Cardiac fibroblast (primary cell): ENCODE measurements around the gene PPIL3.

Experiments used
- DNase-seq, 2 donors: peaks; one replicate each; pipeline versions ENCODE4 v3.0.0 to v3.0.0-alpha.2; 2010; ENCODE audit warnings: low read depth in 2 of 2
- H3K4me3 ChIP-seq, 2 donors: replicated peaks in 1 of 2; 1 replicate in 1 of 2; 2 replicates in 1 of 2; pipeline ENCODE4 v1.5.1; 2011; ENCODE audit warnings: low read depth in 2 of 2, low read length in 2 of 2, mild to moderate bottlenecking in 2 of 2, moderate library complexity in 1 of 2
- CTCF ChIP-seq: IDR thresholded peaks from one replicate; pipeline ENCODE4 v1.5.1; 2011; ENCODE audit warnings: low read depth, mild to moderate bottlenecking, low read length, inconsistent platforms

Gene PPIL3

GRCh38 chr2:200829258-200829655, 59.6 kb downstream of the PPIL3 start:
- no peak overlapping the region for H3K4me3 ChIP-seq
- TF ChIP-seq CTCF = no peak
- no peak for DNase-seq

GRCh38 chr2:200828572-200829257, 60.2 kb downstream of the PPIL3 start:
- TF ChIP-seq CTCF = no peak
- no peak for DNase-seq
- H3K4me3 ChIP-seq = no peak overlapping the region

- no peak for DNase-seq
- TF ChIP-seq CTCF = no peak
- no peak overlapping the region for H3K4me3 ChIP-seq
These were observed 60.8 kb downstream of the PPIL3 start for GRCh38 chr2:200828104-200828503.

- TF ChIP-seq CTCF = no peak
- DNase-seq = no peak
- no peak overlapping the region for H3K4me3 ChIP-seq
These were observed 67.1 kb downstream of the PPIL3 start for GRCh38 chr2:200821686-200822245.
